ENCODE results near the gene CDH12. TPM values are rescaled to one million over a fixed set of nuclear protein-coding genes. Genes with fewer than 3 reads are reported as not detected.

The CDH12 gene
- total RNA-seq, 4 donors from 2014 or later = 0.19 to 0.91 (median 0.47) TPM

DNA sequence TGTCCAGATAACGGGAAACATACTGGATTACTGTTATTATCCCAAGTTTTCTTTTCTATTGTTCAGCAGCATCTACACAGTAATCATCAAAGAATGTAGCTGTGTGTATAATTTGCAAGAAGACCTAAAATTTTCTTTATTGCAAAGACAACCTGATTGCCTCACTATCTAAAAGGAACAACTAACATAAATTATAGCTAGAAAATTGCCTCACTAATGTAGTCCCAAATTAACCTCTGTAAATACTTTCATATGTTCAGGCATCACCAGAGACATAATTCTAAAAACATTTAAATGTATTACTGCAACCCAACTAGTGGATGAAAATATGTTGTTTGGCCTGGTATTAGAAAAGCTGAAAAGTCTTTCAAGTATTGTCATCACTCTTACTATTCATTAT is 275.4 kb downstream of the CDH12 start:
- 41 to 48% methylated on average over 1 of the region's 1 CpG for WGBS, 2 donors
- intact Hi-C loops (cut with DNase I; ENCODE audit: low total_unique reads) = no loop called here
- no peak overlapping the region for H3K4me3 ChIP-seq (ENCODE audit: low read depth, poor library complexity, severe bottlenecking)
- no peak for DNase-seq (ENCODE audit: low spot score in 2 of 2)
- TF ChIP-seq, protein P1, sequence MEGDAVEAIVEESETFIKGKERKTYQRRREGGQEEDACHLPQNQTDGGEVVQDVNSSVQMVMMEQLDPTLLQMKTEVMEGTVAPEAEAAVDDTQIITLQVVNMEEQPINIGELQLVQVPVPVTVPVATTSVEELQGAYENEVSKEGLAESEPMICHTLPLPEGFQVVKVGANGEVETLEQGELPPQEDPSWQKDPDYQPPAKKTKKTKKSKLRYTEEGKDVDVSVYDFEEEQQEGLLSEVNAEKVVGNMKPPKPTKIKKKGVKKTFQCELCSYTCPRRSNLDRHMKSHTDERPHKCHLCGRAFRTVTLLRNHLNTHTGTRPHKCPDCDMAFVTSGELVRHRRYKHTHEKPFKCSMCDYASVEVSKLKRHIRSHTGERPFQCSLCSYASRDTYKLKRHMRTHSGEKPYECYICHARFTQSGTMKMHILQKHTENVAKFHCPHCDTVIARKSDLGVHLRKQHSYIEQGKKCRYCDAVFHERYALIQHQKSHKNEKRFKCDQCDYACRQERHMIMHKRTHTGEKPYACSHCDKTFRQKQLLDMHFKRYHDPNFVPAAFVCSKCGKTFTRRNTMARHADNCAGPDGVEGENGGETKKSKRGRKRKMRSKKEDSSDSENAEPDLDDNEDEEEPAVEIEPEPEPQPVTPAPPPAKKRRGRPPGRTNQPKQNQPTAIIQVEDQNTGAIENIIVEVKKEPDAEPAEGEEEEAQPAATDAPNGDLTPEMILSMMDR (IDR thresholded peaks at IDR 0.05) = no peak
- no peak for TF ChIP-seq POLR2A (IDR thresholded peaks at IDR 0.05)

DNA sequence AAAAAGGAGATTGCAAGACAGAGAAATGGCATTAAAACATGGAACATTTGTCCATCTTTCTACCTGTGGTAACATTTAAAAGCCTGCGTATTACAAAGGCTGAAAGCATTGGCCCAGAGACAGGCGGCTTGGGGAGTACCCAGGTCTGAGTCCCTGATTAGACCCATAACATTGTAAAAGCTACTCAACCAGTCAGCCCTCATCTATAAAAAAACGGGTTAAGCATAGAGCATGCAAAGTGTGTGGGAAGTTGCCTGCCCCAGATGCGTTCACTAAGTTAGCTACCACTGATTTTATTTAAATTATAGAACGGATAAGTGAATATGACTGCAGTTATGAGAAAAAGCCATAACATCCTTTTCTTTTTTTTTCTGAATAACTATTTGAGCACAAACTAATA is 276.1 kb downstream of the CDH12 start:
- no peak overlapping the region for H3K4me3 ChIP-seq (ENCODE audit: low read depth, poor library complexity, severe bottlenecking)
- DNase-seq (ENCODE audit: low spot score in 2 of 2) = no peak
- no peak for TF ChIP-seq POLR2A (IDR thresholded peaks at IDR 0.05)
- TF ChIP-seq, protein P1 (IDR thresholded peaks at IDR 0.05) = no peak
- intact Hi-C loops (cut with DNase I; ENCODE audit: low total_unique reads) = no loop called here
- 69 to 72% methylated on average over 5 of the region's 5 CpGs for WGBS, 2 donors

DNA sequence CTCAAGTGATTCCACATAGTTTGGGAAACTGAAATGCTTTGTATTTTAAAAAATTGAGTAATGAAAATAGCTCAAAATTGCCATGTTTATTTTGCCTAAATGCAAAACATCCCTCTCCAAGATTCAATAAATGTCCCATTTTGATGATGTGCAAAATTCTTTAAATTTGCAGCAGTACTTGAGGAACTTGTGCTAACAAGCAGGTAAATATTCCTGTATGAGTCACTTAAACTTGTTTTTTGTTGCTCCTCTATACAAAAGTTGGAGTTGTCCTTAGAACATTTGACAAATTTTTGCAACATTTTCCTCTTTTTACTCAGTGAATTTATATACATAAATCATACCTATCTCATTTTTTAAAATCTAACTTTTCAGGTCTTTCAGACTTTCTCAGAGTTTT is 280.2 kb downstream of the CDH12 start:
- no peak for DNase-seq (ENCODE audit: low spot score in 2 of 2)
- H3K4me3 ChIP-seq (ENCODE audit: low read depth, poor library complexity, severe bottlenecking) = no peak overlapping the region
- TF ChIP-seq POLR2A (IDR thresholded peaks at IDR 0.05) = no peak
- TF ChIP-seq, protein P1 (IDR thresholded peaks at IDR 0.05) = no peak
- intact Hi-C loops (cut with DNase I; ENCODE audit: low total_unique reads) = no loop called here

DNA sequence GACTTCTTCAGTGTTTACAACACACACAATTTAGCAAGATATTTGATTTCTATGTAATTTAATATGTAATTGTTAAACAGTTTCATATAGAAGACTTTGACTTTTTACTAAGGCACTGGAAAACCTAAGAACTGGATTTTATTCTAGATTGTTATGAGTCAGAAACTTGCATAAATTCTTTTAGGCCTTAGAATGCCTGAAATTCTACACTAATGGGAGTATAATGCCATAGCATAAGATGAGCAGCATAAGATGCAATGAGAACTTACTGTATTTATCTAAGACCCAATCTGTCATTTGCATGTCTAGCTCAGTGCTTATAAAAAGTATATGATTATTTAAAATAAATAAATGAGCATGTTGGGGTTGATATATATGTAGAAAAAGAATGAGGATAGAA is 285.2 kb downstream of the CDH12 start:
- TF ChIP-seq, protein P1 (IDR thresholded peaks at IDR 0.05) = no peak
- TF ChIP-seq POLR2A (IDR thresholded peaks at IDR 0.05) = no peak
- intact Hi-C loops (cut with DNase I; ENCODE audit: low total_unique reads) = no loop called here
- no peak overlapping the region for H3K4me3 ChIP-seq (ENCODE audit: low read depth, poor library complexity, severe bottlenecking)
- no peak for DNase-seq (ENCODE audit: low spot score in 2 of 2)

DNA sequence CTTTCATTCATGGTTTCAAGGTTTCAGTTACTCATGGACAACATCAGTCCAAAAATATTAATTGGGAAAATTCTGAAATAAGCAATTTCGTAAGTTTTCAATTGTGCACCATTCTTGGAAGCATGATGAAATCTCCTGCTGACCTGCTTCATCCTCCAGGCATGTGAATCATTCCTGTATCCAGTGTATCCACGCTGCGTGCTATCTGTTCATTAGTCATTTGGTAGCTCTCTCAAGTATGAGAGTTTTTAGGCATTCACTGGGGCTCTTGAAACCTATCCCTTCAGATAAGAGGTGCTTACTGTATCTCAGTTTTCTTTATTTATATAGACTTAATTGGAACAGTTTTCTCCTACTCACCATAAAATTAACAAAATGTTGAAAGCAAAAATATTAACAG is 293.0 kb downstream of the CDH12 start:
- no peak overlapping the region for H3K4me3 ChIP-seq (ENCODE audit: low read depth, poor library complexity, severe bottlenecking)
- 55 to 61% methylated on average over 3 of the region's 3 CpGs for WGBS, 2 donors
- intact Hi-C loops (cut with DNase I; ENCODE audit: low total_unique reads) = no loop called here
- no peak for DNase-seq (ENCODE audit: low spot score in 2 of 2)
- TF ChIP-seq, protein P1 (IDR thresholded peaks at IDR 0.05) = no peak
- no peak for TF ChIP-seq POLR2A (IDR thresholded peaks at IDR 0.05)

DNA sequence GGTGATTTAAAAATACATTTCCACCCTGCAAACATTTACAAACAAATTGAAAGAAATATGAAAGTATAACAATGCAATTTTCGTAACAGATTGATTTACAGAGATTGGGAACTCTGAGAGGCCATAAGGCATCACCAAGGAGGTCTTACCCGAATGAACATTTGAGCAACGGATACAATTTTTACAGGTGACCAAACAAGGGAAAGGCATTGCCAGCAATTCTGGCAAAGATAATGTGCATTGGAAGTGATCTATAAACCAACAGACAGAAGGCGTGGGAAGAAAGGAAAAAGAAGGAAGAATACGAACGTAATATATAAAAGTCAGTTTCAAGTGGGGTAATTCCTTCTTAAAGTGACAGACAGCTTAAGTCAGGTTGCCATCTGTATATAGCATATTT is 295.9 kb downstream of the CDH12 start:
- TF ChIP-seq POLR2A (IDR thresholded peaks at IDR 0.05) = no peak
- TF ChIP-seq, protein P1 (IDR thresholded peaks at IDR 0.05) = no peak
- 84 to 86% methylated on average over 6 of the region's 6 CpGs for WGBS, 2 donors
- DNase-seq (ENCODE audit: low spot score in 2 of 2) = no peak
- no peak overlapping the region for H3K4me3 ChIP-seq (ENCODE audit: low read depth, poor library complexity, severe bottlenecking)
- intact Hi-C loops (cut with DNase I; ENCODE audit: low total_unique reads) = no loop called here

Data from lower leg skin (tissue), 4 donors.